HG03060 (cell line): ENCODE data around the gene DNAJC16.

Experiments used
- ATAC-seq: cut with Tn5 transposase; IDR thresholded peaks from one replicate; pipeline ENCODE4 v1.9.1; 2021; ENCODE audit warnings: low read depth, moderate number of reproducible peaks; ENCODE audit not compliant: unreplicated experiment

Gene DNAJC16

DNA sequence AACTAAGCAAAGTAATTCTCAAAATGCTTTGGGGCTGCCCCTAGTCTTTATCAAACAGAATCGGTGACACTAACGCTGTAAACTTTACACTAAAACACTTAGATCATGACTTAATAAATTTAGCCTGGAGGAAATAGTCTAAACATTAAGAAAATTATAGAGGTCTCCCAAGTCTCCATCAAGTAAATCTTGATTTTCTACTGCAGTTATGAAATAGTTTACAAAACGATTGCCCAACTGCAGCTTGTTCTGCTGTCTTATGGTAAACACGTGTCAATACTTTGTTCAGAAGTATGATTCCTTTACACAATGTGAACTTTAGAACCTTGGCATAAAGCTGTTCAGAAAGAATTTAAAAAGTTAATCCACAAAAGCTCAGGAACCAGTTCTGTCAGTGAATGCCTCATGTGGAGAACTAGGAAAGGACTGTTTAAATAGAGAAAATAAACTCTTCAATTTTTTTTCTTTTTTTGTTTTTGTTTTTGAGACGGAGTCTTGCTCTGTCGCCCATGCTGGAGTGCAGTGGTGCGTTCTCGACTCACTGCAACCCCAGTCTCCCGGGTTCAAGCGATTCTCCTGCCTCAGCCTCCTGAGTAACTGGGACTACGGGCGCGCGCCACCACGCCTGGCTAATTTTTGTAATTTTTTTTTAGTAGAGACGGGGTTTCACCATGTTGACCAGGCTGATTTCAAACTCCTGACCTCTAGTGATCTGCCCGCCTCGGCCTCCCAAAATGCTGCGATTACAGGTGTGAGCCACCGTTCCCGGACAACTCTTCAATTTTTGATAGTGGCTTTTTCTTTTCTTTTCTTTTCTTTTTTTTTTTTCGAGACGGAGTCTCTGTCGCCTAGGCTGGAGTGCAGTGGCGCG is 92.2 kb downstream of the DNAJC16 start:
- ATAC-seq = no peak

DNA sequence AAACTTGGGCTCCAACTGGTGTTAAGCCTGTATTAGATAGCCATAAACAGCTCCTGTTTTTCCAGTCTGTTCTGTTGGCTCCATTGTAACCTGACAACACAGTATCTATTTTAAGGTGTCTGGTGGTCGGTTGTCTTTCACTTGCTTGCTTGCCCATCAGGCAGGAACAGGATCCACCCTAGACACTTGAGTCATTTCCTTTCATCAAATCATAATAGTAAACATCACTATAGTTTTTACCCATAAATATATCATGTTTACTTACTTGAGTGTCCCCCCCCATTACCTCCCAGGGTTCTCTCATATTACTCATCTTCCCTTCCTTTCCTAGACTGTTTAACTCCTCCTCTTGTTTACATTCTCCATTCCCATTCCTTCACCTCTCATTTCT is 93.5 kb downstream of the DNAJC16 start:
- no peak for ATAC-seq

DNA sequence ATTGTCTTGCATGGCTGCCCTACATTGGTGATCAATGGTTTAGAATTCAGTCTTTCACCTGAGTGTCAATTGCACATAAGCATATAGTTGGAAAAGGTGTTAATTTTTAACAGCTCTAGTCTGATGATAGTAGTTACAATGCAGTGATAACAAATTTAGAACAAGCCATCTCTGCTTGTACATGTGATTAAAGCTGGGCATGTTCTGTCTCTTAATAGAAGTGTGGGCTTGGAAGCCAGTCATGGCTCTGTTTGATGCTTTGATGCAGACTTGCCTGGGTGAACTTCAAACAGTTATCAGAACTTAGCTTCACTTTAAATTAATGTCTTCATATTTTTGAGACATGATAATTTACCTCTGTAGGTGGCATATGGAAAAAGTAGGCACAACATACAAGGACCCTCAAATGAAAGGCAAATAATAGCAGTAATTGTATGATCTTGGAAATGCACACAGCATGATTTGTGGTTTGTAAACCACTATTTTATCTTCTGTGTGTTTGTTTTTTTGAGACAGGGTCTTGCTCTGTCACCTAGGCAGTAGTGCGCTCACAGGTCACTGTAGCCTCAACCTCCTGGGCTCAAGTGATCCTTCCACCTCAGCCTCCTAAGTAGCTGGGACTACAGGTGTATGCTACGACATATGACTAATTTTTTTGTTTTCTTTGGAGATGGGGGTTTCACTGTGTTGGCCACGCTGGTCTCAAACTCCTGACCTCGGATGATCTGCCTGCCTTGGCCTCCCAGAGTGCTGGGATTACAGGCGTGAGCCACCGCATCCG is 94.4 kb downstream of the DNAJC16 start:
- no peak for ATAC-seq

DNA sequence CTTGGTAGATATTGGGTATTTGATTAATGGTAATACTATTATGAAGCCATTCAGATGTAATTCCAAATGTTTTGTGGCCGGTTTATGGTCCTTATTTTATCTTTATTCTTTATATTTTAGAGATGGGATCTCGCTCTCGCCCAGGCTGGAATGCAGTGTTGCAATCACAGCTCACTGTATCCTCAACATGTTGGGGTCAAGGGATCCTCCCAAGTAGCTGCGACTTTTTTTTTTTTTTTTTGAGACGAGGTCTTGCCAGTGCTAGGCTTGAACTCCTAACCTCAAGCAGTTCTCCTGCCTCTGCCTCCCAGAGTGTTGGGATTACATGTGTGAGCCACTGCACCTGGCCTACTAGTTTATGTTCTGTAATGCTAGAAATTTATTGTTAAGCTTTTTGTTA is 95.3 kb downstream of the DNAJC16 start:
- no peak for ATAC-seq

DNA sequence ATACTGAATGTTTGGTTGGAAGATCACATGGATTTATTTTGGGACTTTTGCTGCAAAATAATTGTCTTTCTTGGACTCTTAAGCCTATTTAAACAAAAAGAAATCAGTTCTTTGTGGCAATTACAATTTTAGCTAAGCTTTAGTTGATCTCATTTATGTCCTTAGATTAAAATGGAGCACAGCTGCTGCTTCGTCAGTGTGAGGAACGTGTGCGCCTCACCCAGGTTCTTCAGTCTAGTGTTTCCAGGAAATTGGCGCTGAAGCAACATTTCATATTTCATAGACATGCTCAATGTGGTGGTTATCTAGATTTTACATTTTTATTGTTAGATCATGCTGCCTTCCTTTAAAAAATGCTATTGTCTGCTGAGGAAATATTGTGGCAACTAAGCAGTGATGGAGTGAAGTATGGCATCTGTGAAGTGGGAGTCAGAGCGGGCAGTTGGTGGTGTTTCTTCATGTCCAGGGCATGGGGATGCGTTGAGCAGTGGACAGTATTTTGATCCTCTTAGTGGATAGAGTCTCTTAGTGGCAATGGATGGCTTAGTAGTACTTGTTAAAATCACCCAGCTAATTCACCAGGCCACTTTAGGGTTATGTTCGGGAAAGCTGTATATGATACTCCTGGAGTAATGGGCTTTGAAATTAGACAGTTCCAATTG is 96.2 kb downstream of the DNAJC16 start:
- no peak for ATAC-seq

DNA sequence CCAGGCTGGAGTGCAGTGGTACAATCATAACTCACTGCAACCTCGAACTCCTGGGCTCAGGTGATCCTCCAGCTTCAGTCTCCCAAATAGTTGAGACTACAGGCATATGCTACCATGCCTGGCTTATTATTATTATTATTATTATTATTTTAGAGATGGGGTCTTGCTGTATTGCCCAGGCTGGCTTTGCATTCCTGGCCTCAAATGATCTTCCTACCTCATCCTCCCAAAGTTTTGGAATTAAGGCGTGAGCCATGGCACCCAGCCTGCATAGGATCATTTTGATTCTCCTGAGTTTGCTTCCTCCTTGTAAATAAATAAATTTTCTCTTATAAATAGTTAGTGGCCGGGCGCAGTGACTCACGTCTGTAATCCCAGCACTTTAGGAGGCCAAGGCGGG is 96.8 kb downstream of the DNAJC16 start:
- ATAC-seq = no peak

DNA sequence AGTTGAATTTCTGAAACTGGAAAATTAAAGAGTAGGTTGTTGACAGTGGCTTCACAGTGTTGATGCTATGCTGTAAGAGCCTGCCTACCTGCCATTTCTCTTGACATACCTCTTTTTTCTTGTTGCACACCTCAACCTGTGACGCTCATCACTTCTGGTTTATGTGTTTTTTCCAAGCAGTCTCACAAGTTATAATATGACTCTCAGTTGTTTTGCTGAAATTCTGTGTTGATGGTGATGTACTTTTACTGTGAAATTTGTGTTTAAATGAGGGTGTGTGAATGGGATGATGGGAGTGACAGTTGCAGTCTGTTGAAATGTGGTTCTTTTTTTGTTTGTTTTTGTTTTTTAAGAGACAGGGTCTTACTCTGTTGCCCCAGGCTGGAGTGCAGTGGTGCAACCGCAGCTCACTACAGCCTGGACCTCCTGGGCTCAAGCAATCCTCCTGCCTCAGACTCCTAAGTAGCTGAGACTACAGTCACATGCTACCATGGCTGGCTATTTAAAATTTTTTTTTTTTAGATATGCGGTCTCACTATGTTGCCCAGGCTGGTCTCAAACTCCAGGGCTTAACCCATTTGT is 97.6 kb downstream of the DNAJC16 start:
- ATAC-seq = no peak

DNA sequence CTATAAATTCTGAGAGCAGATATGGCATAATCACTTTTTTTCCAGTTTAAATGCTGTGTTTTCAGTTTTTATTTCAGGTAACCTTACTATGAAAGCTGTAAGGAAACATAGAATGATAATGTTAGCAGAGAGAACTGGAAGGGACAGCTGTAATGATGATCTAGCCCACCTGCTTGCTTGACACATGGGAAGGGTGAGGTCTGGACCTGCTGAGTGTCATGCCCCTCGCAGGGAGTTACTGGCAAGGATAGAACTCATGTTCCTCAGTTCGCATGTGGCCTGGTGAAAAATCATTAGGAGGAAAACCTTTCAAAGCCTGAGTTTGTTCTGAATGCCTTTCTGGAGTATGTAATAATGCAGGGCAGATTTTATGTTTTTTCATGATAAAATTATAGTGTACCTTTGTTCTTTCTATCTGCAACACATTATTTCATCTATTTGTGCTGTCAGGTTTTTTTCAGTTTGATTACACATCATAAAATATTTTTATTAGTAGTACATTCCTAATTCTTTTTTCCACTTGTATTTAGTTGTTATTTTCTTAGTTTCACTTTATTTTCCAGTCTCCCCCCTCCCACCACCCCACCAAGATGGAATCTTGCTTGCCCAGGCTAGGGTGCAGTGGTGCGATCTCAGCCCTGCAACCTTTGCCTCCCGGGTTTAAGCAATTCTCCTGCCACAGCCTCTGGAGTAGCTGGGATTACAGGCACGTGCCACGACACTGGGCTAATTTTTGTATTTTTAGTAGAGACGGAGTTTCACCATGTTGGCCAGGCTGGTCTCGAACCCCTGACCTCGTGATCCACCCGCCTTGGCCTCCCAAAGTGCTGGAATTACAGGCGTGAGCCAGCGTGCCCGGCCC is 98.6 kb downstream of the DNAJC16 start:
- ATAC-seq = no peak
